H9 (cell line): ENCODE measurements around the gene HSD17B13. TPM values are rescaled to one million over a fixed set of nuclear protein-coding genes. Genes with fewer than 3 reads are reported as not detected.

Source experiments
- DNase-seq: peaks from one replicate; pipeline ENCODE4 v3.0.0-alpha.2; 2017
- H2AFZ ChIP-seq: one replicate; pipeline ENCODE4 v1.6.1; 2013; ENCODE audit warnings: mild to moderate bottlenecking, low read length, control low read depth, moderate library complexity
- H2AK5ac ChIP-seq: 2 replicates; pipeline ENCODE4 v1.6.1; 2013; ENCODE audit warnings: low read length, control low read depth, mixed read lengths; ENCODE audit not compliant: insufficient read length
- H2BK120ac ChIP-seq: one replicate; pipeline ENCODE4 v1.6.1; 2013; ENCODE audit warnings: low read depth, mild to moderate bottlenecking, low read length, control low read depth, inconsistent platforms; ENCODE audit not compliant: poor library complexity, severe bottlenecking
- H2BK12ac ChIP-seq: 2 replicates; pipeline ENCODE4 v1.6.1; 2013; ENCODE audit warnings: low read length, control low read depth, mixed read lengths, low read depth; ENCODE audit not compliant: insufficient read length
- H2BK15ac ChIP-seq: 2 replicates; pipeline ENCODE4 v1.6.1; 2013; ENCODE audit warnings: low read depth, low read length, control low read depth
- H2BK20ac ChIP-seq: one replicate; pipeline ENCODE4 v1.6.1; 2013; ENCODE audit warnings: low read depth, mild to moderate bottlenecking, low read length, control low read depth, inconsistent platforms; ENCODE audit not compliant: poor library complexity, severe bottlenecking
- H2BK5ac ChIP-seq: 2 replicates; pipeline ENCODE4 v1.6.1; 2013; ENCODE audit warnings: low read length, control low read depth, mixed read lengths; ENCODE audit not compliant: insufficient read length
- H3K14ac ChIP-seq: 2 replicates; pipeline ENCODE4 v1.6.1; 2013; ENCODE audit warnings: low read length, control low read depth; ENCODE audit not compliant: insufficient read depth
- H3K18ac ChIP-seq: 2 replicates; pipeline ENCODE4 v1.6.1; 2013; ENCODE audit warnings: low read depth, mild to moderate bottlenecking, mixed read lengths, low read length, control low read depth; ENCODE audit not compliant: insufficient read length
- H3K23ac ChIP-seq: 2 replicates; pipeline ENCODE4 v1.6.1; 2013; ENCODE audit warnings: low read length, control low read depth, mixed read lengths, low read depth; ENCODE audit not compliant: insufficient read length
- H3K23me2 ChIP-seq: 2 replicates; pipeline ENCODE4 v1.6.1; 2013; ENCODE audit warnings: low read depth, mild to moderate bottlenecking, mixed read lengths, low read length, control low read depth; ENCODE audit not compliant: insufficient read length, poor library complexity, severe bottlenecking
- H3K27ac ChIP-seq: 2 replicates; pipeline ENCODE4 v1.5.1; 2013; ENCODE audit warnings: low read length, control low read depth, mixed read lengths, low read depth; ENCODE audit not compliant: insufficient read length
- H3K27me3 ChIP-seq: 2 replicates; pipeline ENCODE4 v1.6.1; 2013; ENCODE audit warnings: low read length, control low read depth, inconsistent platforms; ENCODE audit not compliant: insufficient read depth
- H3K4ac ChIP-seq: 2 replicates; pipeline ENCODE4 v1.6.1; 2013; ENCODE audit warnings: low read depth, mild to moderate bottlenecking, control low read depth, inconsistent platforms, low read length, moderate library complexity
- H3K4me1 ChIP-seq: 2 replicates; pipeline ENCODE4 v1.6.1; 2013; ENCODE audit warnings: low read length, control low read depth, inconsistent platforms; ENCODE audit not compliant: insufficient read depth
- H3K4me2 ChIP-seq: 2 replicates; pipeline ENCODE4 v1.6.1; 2013; ENCODE audit warnings: low read length, control low read depth, mixed read lengths; ENCODE audit not compliant: insufficient read length, insufficient read depth
- H3K56ac ChIP-seq: 2 replicates; pipeline ENCODE4 v1.6.1; 2013; ENCODE audit warnings: low read depth, mild to moderate bottlenecking, mixed read lengths, low read length, control low read depth; ENCODE audit not compliant: insufficient read length
- H3K79me1 ChIP-seq: 2 replicates; pipeline ENCODE4 v1.6.1; 2013; ENCODE audit warnings: low read depth, mild to moderate bottlenecking, moderate library complexity, low read length, control low read depth, inconsistent platforms; ENCODE audit not compliant: insufficient read depth, poor library complexity, severe bottlenecking
- H3K79me2 ChIP-seq: 2 replicates; pipeline ENCODE4 v1.6.1; 2013; ENCODE audit warnings: low read length, control low read depth, inconsistent platforms; ENCODE audit not compliant: insufficient read depth
- H3K9ac ChIP-seq: 2 replicates; pipeline ENCODE4 v1.6.1; 2013; ENCODE audit warnings: low read length, control low read depth, mixed read lengths; ENCODE audit not compliant: insufficient read length; ENCODE audit errors: extremely low read depth
- H3K9me3 ChIP-seq: one replicate; pipeline ENCODE4 v1.6.1; 2013; ENCODE audit warnings: low read depth, low read length, inconsistent platforms; ENCODE audit not compliant: control insufficient read depth
- H3T11ph ChIP-seq: one replicate; pipeline ENCODE4 v1.6.1; 2013; ENCODE audit warnings: mild to moderate bottlenecking, low read length, control low read depth, inconsistent platforms
- H4K20me1 ChIP-seq: one replicate; pipeline ENCODE4 v1.6.1; 2013; ENCODE audit not compliant: control insufficient read depth, insufficient read length, insufficient read depth
- H4K5ac ChIP-seq: 2 replicates; pipeline ENCODE4 v1.6.1; 2013; ENCODE audit warnings: low read depth, mild to moderate bottlenecking, mixed read lengths, low read length, control low read depth; ENCODE audit not compliant: insufficient read length
- H4K8ac ChIP-seq: replicated peaks from 2 replicates; pipeline ENCODE4 v1.6.1; 2013; ENCODE audit warnings: low read length, control low read depth, mixed read lengths, low read depth; ENCODE audit not compliant: insufficient read length
- H4K91ac ChIP-seq: 2 replicates; pipeline ENCODE4 v1.6.1; 2013; ENCODE audit warnings: low read depth, mild to moderate bottlenecking, moderate library complexity, mixed read lengths, low read length, control low read depth; ENCODE audit not compliant: insufficient read length
- H3K27ac Mint-ChIP-seq, 3 experiments: 2 replicates in 2 of 3; 3 replicates in 1 of 3; pipeline ENCODE4 v1.8.0; 2020 to 2021; ENCODE audit warnings: mixed read lengths in 3 of 3, mild to moderate bottlenecking in 1 of 3, moderate library complexity in 1 of 3
- H3K27me3 Mint-ChIP-seq: 2 replicates; pipeline ENCODE4 v1.8.0; 2021; ENCODE audit warnings: low read depth, mild to moderate bottlenecking, moderate library complexity, mixed read lengths
- H3K36me3 Mint-ChIP-seq, 3 experiments: 2 replicates in 2 of 3; 3 replicates in 1 of 3; pipeline ENCODE4 v1.8.0; 2020 to 2021; ENCODE audit warnings: low read depth in 3 of 3, mixed read lengths in 3 of 3; ENCODE audit not compliant: insufficient read depth in 1 of 3
- H3K4me1 Mint-ChIP-seq, 2 experiments: 2 replicates each; pipeline ENCODE4 v1.8.0; 2020; ENCODE audit warnings: mixed read lengths in 2 of 2
- H3K4me3 Mint-ChIP-seq, 2 experiments: 2 replicates in 1 of 2; 3 replicates in 1 of 2; pipeline ENCODE4 v1.8.0; 2020 to 2021; ENCODE audit warnings: mild to moderate bottlenecking in 2 of 2, mixed read lengths in 2 of 2, moderate library complexity in 1 of 2
- H3K9me3 Mint-ChIP-seq, 2 experiments: 2 replicates in 1 of 2; 3 replicates in 1 of 2; pipeline ENCODE4 v1.8.0; 2020; ENCODE audit warnings: mild to moderate bottlenecking in 2 of 2, mixed read lengths in 2 of 2, moderate library complexity in 1 of 2
- WGBS: extraction: QIAGEN DNeasy Blood & Tissue Kit; methylation state at CpG from one replicate; pipeline ENCODE4 v1.1.7; 2013; ENCODE audit warnings: missing lambda C conversion rate, low lambda C conversion rate, mixed read lengths; ENCODE audit not compliant: insufficient read length; ENCODE audit errors: extremely low coverage; 5-methylcytosine and 5-hydroxymethylcytosine counted together
- total RNA-seq: library from RNA; stranded (reverse); gene quantifications from 2 replicates; pipeline ENCODE4 v1.2.1, GENCODE V29; 2021
- TF ChIP-seq, protein P1 (sequence below): fragments of 200-600 bp; sonication (generic); conservative IDR thresholded peaks from 3 replicates; pipeline ENCODE4 v1.8.0; 2021; ENCODE audit warnings: antibody characterized with exemption, mild to moderate bottlenecking

HSD17B13 gene
- total RNA-seq, 1 experiment from 2014 or later, result not detected

DNA sequence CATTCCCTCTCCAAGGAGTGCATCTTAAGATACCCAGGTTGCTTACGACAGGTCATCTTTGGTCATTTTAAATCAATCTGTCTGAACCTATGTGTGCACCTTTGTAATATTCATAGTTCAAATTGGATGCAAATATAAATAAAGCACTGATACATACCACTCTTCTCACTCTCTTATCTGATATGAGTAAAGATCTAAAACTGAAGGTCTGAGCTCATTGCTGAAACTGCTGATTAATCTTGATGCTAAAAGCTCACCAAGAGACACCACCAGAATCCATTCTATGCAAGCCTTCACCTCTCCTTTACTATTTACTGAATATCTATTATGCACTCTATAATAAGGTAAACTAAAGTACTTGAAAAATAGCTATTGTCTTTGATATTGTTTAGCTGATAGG lies 16.6 kb downstream of the HSD17B13 start:
- H3K27ac Mint-ChIP-seq, result no peak overlapping the region
- no peak overlapping the region for H3K14ac ChIP-seq
- DNase-seq, result no peak
- no peak overlapping the region for H2AK5ac ChIP-seq
- H3K79me1 ChIP-seq, result no peaks in the 10 kb centered on the region
- no peak overlapping the region for H3K18ac ChIP-seq
- no CpG with 5 or more reads among the region's 1 CpG for whole genome bisulfite sequencing
- no peaks in the 10 kb centered on the region for H4K20me1 ChIP-seq
- H2BK20ac ChIP-seq, result no peak overlapping the region
- H2BK12ac ChIP-seq, result no peak overlapping the region
- H2BK15ac ChIP-seq, result no peak overlapping the region
- no peaks in the 10 kb centered on the region for H3K27me3 ChIP-seq
- no peak overlapping the region for H3K4me3 Mint-ChIP-seq
- no peak overlapping the region for H3K4me2 ChIP-seq
- no peaks in the 10 kb centered on the region; a peak in 1 of 5 replicates for H3K9me3 Mint-ChIP-seq
- no peaks in the 10 kb centered on the region for H3K36me3 Mint-ChIP-seq
- H2AFZ ChIP-seq, result no peak overlapping the region
- H3K9me3 ChIP-seq, result no peaks in the 10 kb centered on the region
- H2BK120ac ChIP-seq, result no peak overlapping the region
- H4K8ac ChIP-seq, result no peak overlapping the region
- no peak overlapping the region for H3K56ac ChIP-seq
- no peak overlapping the region for H3K4ac ChIP-seq
- no peak overlapping the region for H3K27ac ChIP-seq
- no peaks in the 10 kb centered on the region for H3K23me2 ChIP-seq
- no peak overlapping the region for H3T11ph ChIP-seq
- H4K5ac ChIP-seq, result no peak overlapping the region
- H3K4me1 ChIP-seq, result no peaks in the 10 kb centered on the region
- H4K91ac ChIP-seq, result no peak overlapping the region
- no peak overlapping the region for H3K9ac ChIP-seq
- TF ChIP-seq, protein P1, sequence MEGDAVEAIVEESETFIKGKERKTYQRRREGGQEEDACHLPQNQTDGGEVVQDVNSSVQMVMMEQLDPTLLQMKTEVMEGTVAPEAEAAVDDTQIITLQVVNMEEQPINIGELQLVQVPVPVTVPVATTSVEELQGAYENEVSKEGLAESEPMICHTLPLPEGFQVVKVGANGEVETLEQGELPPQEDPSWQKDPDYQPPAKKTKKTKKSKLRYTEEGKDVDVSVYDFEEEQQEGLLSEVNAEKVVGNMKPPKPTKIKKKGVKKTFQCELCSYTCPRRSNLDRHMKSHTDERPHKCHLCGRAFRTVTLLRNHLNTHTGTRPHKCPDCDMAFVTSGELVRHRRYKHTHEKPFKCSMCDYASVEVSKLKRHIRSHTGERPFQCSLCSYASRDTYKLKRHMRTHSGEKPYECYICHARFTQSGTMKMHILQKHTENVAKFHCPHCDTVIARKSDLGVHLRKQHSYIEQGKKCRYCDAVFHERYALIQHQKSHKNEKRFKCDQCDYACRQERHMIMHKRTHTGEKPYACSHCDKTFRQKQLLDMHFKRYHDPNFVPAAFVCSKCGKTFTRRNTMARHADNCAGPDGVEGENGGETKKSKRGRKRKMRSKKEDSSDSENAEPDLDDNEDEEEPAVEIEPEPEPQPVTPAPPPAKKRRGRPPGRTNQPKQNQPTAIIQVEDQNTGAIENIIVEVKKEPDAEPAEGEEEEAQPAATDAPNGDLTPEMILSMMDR, result no peak
- H3K4me1 Mint-ChIP-seq, result no peaks in the 10 kb centered on the region
- no peaks in the 10 kb centered on the region for H3K79me2 ChIP-seq
- no peak overlapping the region for H2BK5ac ChIP-seq
- no peaks in the 10 kb centered on the region for H3K27me3 Mint-ChIP-seq
- H3K23ac ChIP-seq, result no peak overlapping the region
